NOMO-1 treated with DMSO at 0.1 percent for 48 hours (cell line): ENCODE measurements around the gene UVRAG.

Source experiments
- DNase-seq: peaks from one replicate; lab custom pipeline; 2025; ENCODE audit not compliant: unreplicated experiment; lab: John Stamatoyannopoulos, UW

The UVRAG gene

GRCh38 chr11:75802913-75803820, 11.8 kb upstream of the UVRAG start:
- DNase-seq, result peak; percentile 56

- no peak for DNase-seq
Observed at GRCh38 chr11:75809111-75809510, 5.9 kb upstream of the UVRAG start.

- peak; percentile 29 for DNase-seq
Observed at GRCh38 chr11:75809991-75810390, 5.0 kb upstream of the UVRAG start.

GRCh38 chr11:75810637-75811390, 4.2 kb upstream of the UVRAG start:
- DNase-seq, result peak; percentile 69

GRCh38 chr11:75811485-75811884, 3.5 kb upstream of the UVRAG start:
- DNase-seq, result no peak

- no peak for DNase-seq
Observed at GRCh38 chr11:75812542-75813040, 2.4 kb upstream of the UVRAG start.

GRCh38 chr11:75813124-75813523, 1.9 kb upstream of the UVRAG start:
- DNase-seq, result no peak

- no peak for DNase-seq
Observed at GRCh38 chr11:75813622-75814039, 1.4 kb upstream of the UVRAG start.

GRCh38 chr11:75814363-75814676, 690 bp upstream of the UVRAG start:
- peak; percentile 81 for DNase-seq

GRCh38 chr11:75815345-75816168, 547 bp downstream of the UVRAG start:
- peak; percentile 32 for DNase-seq

GRCh38 chr11:75816561-75817239, 1.7 kb downstream of the UVRAG start:
- DNase-seq, result peak; percentile 45

GRCh38 chr11:75820645-75821044, 5.6 kb downstream of the UVRAG start:
- no peak for DNase-seq

GRCh38 chr11:75821202-75821601, 6.2 kb downstream of the UVRAG start:
- DNase-seq, result no peak

- no peak for DNase-seq
Observed at GRCh38 chr11:75822541-75822940, 7.5 kb downstream of the UVRAG start.

GRCh38 chr11:75823415-75823814, 8.4 kb downstream of the UVRAG start:
- no peak for DNase-seq

- DNase-seq, result no peak
Observed at GRCh38 chr11:75823946-75824345, 8.9 kb downstream of the UVRAG start.

- DNase-seq, result no peak
Observed at GRCh38 chr11:75826461-75827230, 11.6 kb downstream of the UVRAG start.

- no peak for DNase-seq
Observed at GRCh38 chr11:75827562-75827961, 12.6 kb downstream of the UVRAG start.

GRCh38 chr11:75831915-75832502, 17.0 kb downstream of the UVRAG start:
- DNase-seq, result no peak

GRCh38 chr11:75834728-75835127, 19.7 kb downstream of the UVRAG start:
- DNase-seq, result no peak
